Lower leg skin (tissue), 4 donors: ENCODE data around the gene OSBPL5. TPM values are rescaled to one million over a fixed set of nuclear protein-coding genes. Genes with fewer than 3 reads are reported as not detected.

Experiments
- DNase-seq, 2 donors: peaks; one replicate each; pipeline ENCODE4 v3.0.0-alpha.2; 2019; ENCODE audit warnings: low spot score in 2 of 2
- H3K4me3 ChIP-seq: fragments of 200-600 bp; sonication (generic); 2 replicates; pipeline ENCODE4 v1.5.1; 2017; ENCODE audit warnings: mild to moderate bottlenecking, low read depth; ENCODE audit not compliant: poor library complexity, severe bottlenecking
- POLR2A ChIP-seq, 2 donors: fragments of 450-650 bp; IDR thresholded peaks; one replicate each; pipeline ENCODE4 v1.6.1; 2016 to 2017; ENCODE audit warnings: antibody characterized with exemption in 2 of 2, mild to moderate bottlenecking in 1 of 2, moderate library complexity in 1 of 2
- WGBS, 2 donors: methylation state at CpG; one replicate each; pipeline ENCODE4 v1.1.5; 2018; 5-methylcytosine and 5-hydroxymethylcytosine counted together
- intact Hi-C: fragments of 100-400 bp; cut with DNase I; formaldehyde crosslinking; loops from one replicate; pipeline ENCODE4 v1.15.0; 2023; ENCODE audit warnings: low total_unique reads
- total RNA-seq, 4 donors: library from RNA; depleted of rRNA; stranded (reverse); fragments of >200 nt; gene quantifications; one replicate each; pipeline ENCODE4 v1.1.0, GENCODE V29; 2016
- TF ChIP-seq, protein P1 (sequence below), 3 donors: fragments of 450-650 bp; IDR thresholded peaks; one replicate each; pipeline ENCODE4 v1.5.1; 2016; ENCODE audit warnings: antibody characterized with exemption in 3 of 3, mild to moderate bottlenecking in 3 of 3, moderate library complexity in 2 of 3

OSBPL5 gene, protein sequence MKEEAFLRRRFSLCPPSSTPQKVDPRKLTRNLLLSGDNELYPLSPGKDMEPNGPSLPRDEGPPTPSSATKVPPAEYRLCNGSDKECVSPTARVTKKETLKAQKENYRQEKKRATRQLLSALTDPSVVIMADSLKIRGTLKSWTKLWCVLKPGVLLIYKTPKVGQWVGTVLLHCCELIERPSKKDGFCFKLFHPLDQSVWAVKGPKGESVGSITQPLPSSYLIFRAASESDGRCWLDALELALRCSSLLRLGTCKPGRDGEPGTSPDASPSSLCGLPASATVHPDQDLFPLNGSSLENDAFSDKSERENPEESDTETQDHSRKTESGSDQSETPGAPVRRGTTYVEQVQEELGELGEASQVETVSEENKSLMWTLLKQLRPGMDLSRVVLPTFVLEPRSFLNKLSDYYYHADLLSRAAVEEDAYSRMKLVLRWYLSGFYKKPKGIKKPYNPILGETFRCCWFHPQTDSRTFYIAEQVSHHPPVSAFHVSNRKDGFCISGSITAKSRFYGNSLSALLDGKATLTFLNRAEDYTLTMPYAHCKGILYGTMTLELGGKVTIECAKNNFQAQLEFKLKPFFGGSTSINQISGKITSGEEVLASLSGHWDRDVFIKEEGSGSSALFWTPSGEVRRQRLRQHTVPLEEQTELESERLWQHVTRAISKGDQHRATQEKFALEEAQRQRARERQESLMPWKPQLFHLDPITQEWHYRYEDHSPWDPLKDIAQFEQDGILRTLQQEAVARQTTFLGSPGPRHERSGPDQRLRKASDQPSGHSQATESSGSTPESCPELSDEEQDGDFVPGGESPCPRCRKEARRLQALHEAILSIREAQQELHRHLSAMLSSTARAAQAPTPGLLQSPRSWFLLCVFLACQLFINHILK
- total RNA-seq, result 10 to 100 TPM; 39.0 to 77.4 (median 64.2) TPM

- no peak for TF ChIP-seq POLR2A (IDR thresholded peaks at IDR 0.05)
- TF ChIP-seq, protein P1, sequence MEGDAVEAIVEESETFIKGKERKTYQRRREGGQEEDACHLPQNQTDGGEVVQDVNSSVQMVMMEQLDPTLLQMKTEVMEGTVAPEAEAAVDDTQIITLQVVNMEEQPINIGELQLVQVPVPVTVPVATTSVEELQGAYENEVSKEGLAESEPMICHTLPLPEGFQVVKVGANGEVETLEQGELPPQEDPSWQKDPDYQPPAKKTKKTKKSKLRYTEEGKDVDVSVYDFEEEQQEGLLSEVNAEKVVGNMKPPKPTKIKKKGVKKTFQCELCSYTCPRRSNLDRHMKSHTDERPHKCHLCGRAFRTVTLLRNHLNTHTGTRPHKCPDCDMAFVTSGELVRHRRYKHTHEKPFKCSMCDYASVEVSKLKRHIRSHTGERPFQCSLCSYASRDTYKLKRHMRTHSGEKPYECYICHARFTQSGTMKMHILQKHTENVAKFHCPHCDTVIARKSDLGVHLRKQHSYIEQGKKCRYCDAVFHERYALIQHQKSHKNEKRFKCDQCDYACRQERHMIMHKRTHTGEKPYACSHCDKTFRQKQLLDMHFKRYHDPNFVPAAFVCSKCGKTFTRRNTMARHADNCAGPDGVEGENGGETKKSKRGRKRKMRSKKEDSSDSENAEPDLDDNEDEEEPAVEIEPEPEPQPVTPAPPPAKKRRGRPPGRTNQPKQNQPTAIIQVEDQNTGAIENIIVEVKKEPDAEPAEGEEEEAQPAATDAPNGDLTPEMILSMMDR (IDR thresholded peaks at IDR 0.05), result no peak
- peak; percentile 74 to 95 for DNase-seq
- H3K4me3 ChIP-seq, result peak within 1 kb of the TSS; percentile 57
- intact Hi-C loops, result no loop called here
- 0 to 3% methylated on average over 7 to 50 of the region's 63 CpGs for WGBS, 2 donors
These were observed at the start of gene OSBPL5 for GRCh38 chr11:3165152-3165705. OSBPL5 (minus strand) TSS chr11:3165310; CDS start chr11:3129148, 36,162 bp downstream.

- H3K4me3 ChIP-seq, result no peak overlapping the region
- 79 to 90% methylated on average over 4 of the region's 4 CpGs for WGBS, 2 donors
- no peak for DNase-seq
- intact Hi-C loops, result loop anchor here (10.0 kb wide), 1 partner anchor 110 kb away; no protein-coding TSS in a partner anchor
- TF ChIP-seq, protein P1 (IDR thresholded peaks at IDR 0.05), result no peak
- no peak for TF ChIP-seq POLR2A (IDR thresholded peaks at IDR 0.05)
These were observed 49.2 kb upstream of the OSBPL5 start for GRCh38 chr11:3214420-3214699.

DNA sequence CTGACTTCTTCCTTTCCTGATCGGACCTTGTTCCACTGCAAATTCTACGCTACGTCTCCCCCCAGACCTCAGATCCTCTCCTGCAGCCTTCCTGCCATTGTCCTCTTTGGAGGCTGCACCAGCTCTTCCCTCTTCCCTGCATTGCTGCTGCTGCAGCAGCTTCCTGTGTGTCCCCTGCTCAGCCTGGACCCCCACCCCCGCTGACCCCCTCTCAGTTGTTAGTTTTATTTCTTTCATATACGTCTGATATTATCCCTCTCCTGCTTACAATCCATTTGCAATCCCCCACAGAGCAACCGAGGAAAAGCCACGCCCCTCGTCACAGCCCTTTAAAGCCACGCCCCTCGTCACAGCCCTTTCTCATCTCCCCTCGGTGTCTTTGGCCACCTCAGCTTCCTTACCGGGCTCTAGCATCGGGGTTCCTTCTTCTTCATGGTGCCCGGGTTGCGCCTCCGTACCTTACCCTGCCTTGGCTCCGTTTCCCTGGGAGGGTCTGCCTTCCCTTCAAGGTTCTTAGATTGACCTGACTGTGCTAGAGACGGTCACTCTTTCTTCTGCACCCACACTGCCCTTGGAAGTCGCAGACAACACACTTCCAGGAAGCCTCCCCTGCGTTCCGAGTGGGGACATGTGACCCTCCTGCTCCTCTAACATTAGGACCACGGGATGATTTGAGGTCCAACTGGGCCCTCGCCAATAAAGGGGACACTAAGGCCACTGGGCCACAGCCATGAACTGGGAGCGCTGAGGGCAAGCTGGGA lies 48.7 kb upstream of the OSBPL5 start:
- WGBS, 2 donors, result 58 to 62% methylated on average over 24 of the region's 24 CpGs
- TF ChIP-seq, protein P1 (IDR thresholded peaks at IDR 0.05), result no peak
- no peak for TF ChIP-seq POLR2A (IDR thresholded peaks at IDR 0.05)
- DNase-seq, result no peak
- intact Hi-C loops, result loop anchor here (10.0 kb wide), 1 partner anchor 109 kb away; no protein-coding TSS in a partner anchor
- H3K4me3 ChIP-seq, result no peak overlapping the region

DNA sequence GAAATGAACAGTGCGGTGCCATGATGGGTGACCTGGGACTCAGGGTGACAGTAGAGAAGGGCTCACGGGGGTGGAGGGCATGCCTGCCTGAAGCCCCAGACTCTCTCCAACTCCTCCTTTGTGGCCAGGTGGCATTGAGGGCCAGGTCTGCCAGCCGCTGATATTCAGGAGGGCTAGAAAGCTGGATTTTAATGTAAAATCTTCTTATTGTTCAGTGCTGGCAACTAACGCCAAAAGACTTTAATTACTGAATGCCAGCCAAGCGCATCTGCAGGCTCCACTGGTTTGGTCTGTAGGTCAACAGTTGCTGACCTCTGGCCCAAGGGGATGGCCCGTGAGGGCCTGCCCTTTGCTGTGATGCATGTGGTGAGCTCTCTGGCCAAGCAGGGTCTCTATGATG lies 43.2 kb upstream of the OSBPL5 start:
- WGBS, 2 donors, result 84 to 87% methylated on average over 6 of the region's 6 CpGs

More for the DNA sequence above, 43.2 kb upstream of the OSBPL5 start:
- intact Hi-C loops, result no loop called here
- no peak overlapping the region for H3K4me3 ChIP-seq
- no peak for TF ChIP-seq POLR2A (IDR thresholded peaks at IDR 0.05)
- TF ChIP-seq, protein P1 (IDR thresholded peaks at IDR 0.05), result no peak
- no peak for DNase-seq
